GM10266 (cell line): ENCODE measurements around the gene GRK5.

ENCODE experiments used
- DNase-seq: peaks from one replicate; pipeline ENCODE4 v3.0.0; 2012; ENCODE audit errors: extremely low spot score
- TF ChIP-seq, protein P1 (sequence below): IDR thresholded peaks from 2 replicates; pipeline ENCODE4 v1.5.1; 2012; ENCODE audit warnings: mild to moderate bottlenecking, low read depth; ENCODE audit not compliant: control insufficient read depth, insufficient read depth; ENCODE audit errors: missing control alignments

The GRK5 gene

DNA sequence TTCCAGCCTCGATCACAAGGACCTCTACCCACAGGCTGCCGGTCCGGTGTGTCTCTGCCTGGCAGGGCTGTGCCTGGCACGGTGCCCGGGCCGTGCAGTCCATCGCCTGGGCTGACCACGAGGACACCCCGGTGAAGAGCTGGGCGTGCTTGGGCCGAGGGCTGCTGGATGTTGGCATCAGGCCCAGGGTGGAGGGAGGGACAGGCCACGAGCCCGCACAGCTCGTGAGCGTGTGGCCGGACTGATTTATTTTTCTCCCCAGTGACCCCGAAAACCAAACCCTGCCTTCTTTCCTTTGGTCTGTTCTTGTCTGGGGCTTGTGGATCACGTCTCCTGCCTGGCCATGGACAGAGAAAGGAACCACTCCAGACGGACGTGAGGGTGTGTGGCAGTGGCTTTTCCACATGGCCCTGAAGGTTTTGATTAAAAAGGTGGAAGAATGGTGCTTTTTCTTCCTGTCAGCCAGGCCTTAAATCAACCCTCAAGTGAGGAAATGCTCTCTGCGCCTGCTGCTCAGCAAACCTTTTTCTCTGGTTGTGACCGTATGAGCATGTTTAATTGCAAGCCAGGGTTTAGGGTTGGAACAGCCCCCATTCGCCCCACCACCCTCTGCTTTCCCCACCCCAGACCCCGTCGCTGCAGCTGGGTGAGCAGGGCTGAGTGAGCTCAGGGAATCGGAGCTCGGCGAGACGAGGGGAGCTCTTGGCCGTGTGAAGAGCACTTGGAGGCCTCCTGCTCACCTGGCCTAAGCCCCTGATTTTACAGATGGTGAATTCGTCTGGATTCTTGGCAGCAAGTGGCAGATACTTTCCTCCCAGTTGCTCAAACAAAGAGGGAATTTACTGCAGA lies 205.1 kb downstream of the GRK5 start:
- DNase-seq: no peak

GRCh38 chr10:119413093-119413453 lies 205.7 kb downstream of the GRK5 start:
- TF ChIP-seq, protein P1, sequence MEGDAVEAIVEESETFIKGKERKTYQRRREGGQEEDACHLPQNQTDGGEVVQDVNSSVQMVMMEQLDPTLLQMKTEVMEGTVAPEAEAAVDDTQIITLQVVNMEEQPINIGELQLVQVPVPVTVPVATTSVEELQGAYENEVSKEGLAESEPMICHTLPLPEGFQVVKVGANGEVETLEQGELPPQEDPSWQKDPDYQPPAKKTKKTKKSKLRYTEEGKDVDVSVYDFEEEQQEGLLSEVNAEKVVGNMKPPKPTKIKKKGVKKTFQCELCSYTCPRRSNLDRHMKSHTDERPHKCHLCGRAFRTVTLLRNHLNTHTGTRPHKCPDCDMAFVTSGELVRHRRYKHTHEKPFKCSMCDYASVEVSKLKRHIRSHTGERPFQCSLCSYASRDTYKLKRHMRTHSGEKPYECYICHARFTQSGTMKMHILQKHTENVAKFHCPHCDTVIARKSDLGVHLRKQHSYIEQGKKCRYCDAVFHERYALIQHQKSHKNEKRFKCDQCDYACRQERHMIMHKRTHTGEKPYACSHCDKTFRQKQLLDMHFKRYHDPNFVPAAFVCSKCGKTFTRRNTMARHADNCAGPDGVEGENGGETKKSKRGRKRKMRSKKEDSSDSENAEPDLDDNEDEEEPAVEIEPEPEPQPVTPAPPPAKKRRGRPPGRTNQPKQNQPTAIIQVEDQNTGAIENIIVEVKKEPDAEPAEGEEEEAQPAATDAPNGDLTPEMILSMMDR: no peak
- no peak for DNase-seq

More for the DNA sequence above, 205.1 kb downstream of the GRK5 start:
- TF ChIP-seq, protein P1: no peak

DNA sequence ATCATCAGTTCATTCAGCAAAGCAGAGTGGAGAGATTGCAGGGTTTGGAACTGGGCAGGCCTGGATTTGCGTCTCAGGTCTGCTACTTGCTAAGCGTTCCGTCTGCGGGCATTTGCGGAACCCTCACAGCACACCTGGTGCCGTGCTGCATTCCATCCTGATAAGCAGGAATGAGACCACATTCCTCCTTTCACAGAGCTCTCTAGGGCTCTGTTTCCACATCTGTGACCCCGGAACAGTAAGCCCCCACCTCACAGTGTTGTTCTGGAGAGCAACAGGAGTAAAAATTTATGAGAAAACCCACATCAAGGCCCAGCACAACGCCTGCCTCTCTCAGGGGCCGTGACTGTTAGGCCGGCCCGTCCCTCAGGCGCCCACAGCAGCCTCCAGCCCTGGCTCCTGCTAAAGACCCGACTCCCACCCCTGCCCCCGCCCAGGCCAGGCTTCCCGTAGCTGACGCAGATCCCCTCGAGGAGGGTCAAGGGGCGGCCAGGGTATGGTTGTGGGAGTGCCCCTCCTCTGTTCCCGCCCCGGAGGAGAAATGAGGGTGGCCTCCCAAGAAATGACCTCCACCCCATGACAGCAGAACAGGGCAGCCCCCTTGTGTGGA lies 206.2 kb downstream of the GRK5 start:
- TF ChIP-seq, protein P1: no peak
- DNase-seq: no peak

GRCh38 chr10:119414081-119414611 lies 206.8 kb downstream of the GRK5 start:
- TF ChIP-seq, protein P1: no peak
- DNase-seq: no peak

GRCh38 chr10:119415121-119415520 lies 207.8 kb downstream of the GRK5 start:
- TF ChIP-seq, protein P1: no peak
- no peak for DNase-seq

DNA sequence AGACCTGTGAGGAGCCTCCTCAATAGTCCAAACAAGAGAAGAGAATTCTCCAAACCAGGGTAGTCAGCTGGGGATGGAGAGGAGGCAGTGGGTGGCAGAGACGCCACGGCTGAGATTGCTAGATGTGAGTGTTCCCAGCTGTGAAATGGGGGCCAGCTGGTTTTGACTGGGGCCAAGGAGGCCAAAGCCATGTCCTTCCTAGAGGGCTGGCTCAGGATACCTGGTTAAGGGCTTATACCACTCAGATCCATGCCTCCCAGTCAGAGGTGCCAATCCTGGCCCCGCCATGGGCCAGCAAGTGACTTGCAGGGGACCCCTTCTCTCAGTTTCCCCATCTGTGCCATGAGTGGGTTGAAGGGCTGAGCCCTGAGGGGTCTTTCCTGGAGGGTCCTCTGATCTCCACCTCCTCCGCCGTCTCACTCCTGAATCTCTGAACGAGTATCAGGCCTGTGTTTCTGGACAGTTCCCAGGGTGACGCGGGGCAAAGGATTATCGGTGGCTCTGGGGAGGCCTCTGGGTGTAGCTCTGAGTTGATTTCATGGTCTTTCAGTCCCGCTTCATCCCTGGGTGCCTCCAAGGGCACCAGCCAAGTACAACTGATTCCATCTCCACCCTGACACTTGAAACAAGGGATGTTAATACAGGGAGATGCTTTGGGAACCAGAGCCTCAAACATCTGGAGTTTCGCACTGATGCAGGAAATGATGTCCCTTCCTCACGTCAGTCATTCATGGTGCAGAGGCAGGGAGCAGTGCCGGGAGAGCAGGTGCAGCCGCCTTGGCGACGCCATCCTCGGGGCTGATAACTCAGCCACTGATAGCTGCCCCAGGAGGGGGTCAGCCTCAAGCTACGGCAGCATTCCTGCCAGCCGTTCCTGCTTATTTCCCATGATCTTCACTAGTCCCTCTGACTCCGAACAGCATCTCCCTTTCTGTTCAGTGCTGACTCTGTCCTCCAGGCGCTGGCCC lies 208.4 kb downstream of the GRK5 start:
- TF ChIP-seq, protein P1: no peak
- no peak for DNase-seq
